GM12878 (cell line): ENCODE data around the gene CRAT. TPM values are rescaled to one million over a fixed set of nuclear protein-coding genes. Genes with fewer than 3 reads are reported as not detected.

ENCODE experiments used
- ATAC-seq: fragments of 200-7000 bp; cut with Tn5 transposase; 3 replicates; pipeline ENCODE4 v1.9.1; 2020; ENCODE audit warnings: mild to moderate bottlenecking, moderate library complexity
- BruUV-seq: library from RNA; stranded (reverse); fragments of 400-500 nt; replicated peaks from 2 replicates; lab custom pipeline; 2021; lab: Mats Ljungman, UMichigan
- CTCF ChIA-PET: fragments of 300-600 bp; sonication (Branson Sonifier 250); formaldehyde crosslinking; extraction: SDS; loops from one replicate; lab custom pipeline; 2021; ENCODE audit warnings: inconsistent platforms; lab: Yijun Ruan, JAX
- POLR2A ChIA-PET: fragments of 350-600 bp; formaldehyde crosslinking; extraction: SDS; loops from one replicate; lab custom pipeline; 2021; ENCODE audit warnings: inconsistent platforms; lab: Charles Lee
- RAD21 ChIA-PET: fragments of 300-600 bp; sonication (Branson Sonifier 250); formaldehyde crosslinking; loops from one replicate; lab custom pipeline; 2023; ENCODE audit warnings: antibody characterized with exemption; ENCODE audit not compliant: unreplicated experiment; lab: Charles Lee
- SMC1A ChIA-PET: fragments of 300-600 bp; sonication (Branson Sonifier 250); formaldehyde crosslinking; loops from one replicate; lab custom pipeline; 2023; ENCODE audit not compliant: unreplicated experiment, uncharacterized antibody; lab: Charles Lee
- DNase-seq: peaks from one replicate; pipeline ENCODE4 v3.0.0-alpha.2; 2011; ENCODE audit warnings: low read depth, low spot score
- FAIRE-seq: peaks from 3 replicates; lab custom pipeline; 2011; peaks lifted over from hg19 to GRCh38; lab: Jason Lieb, UNC
- H2AFZ ChIP-seq: 2 replicates; pipeline ENCODE4 v1.6.0; 2011; ENCODE audit warnings: low read depth, low read length, control low read depth; ENCODE audit not compliant: control insufficient read depth
- H3K27ac ChIP-seq: 2 replicates; pipeline ENCODE4 v1.5.1; 2011; ENCODE audit warnings: control low read depth; ENCODE audit not compliant: control insufficient read depth, insufficient read depth
- H3K27me3 ChIP-seq, 2 experiments: replicated peaks in 1 of 2; 2 replicates each; pipeline versions ENCODE4 v1.6.0 to v1.6.1; 2011; ENCODE audit warnings: low read length in 1 of 2; ENCODE audit not compliant: control insufficient read depth in 2 of 2, insufficient read depth in 2 of 2
- H3K36me3 ChIP-seq, 2 experiments: 2 replicates each; pipeline ENCODE4 v1.5.1; 2011; ENCODE audit warnings: low read length in 1 of 2; ENCODE audit not compliant: control insufficient read depth in 2 of 2, insufficient read depth in 2 of 2
- H3K4me1 ChIP-seq: 2 replicates; pipeline ENCODE4 v1.6.1; 2011; ENCODE audit warnings: mild to moderate bottlenecking, low read length, moderate library complexity, mixed read lengths; ENCODE audit not compliant: control insufficient read depth, insufficient read depth
- H3K4me2 ChIP-seq: 2 replicates; pipeline ENCODE4 v1.6.0; 2011; ENCODE audit warnings: control low read depth; ENCODE audit not compliant: control insufficient read depth, insufficient read depth
- H3K4me3 ChIP-seq: fragments of 200-600 bp; sonication (generic); 2 replicates; pipeline ENCODE4 v1.5.1; 2016
- H3K79me2 ChIP-seq: 2 replicates; pipeline ENCODE4 v1.6.0; 2011; ENCODE audit warnings: low read length; ENCODE audit not compliant: control insufficient read depth, insufficient read depth
- H3K9ac ChIP-seq: 2 replicates; pipeline ENCODE4 v1.8.0; 2011; ENCODE audit warnings: low read length, control low read depth, mixed read lengths; ENCODE audit not compliant: control insufficient read depth, insufficient read depth
- H3K9me3 ChIP-seq: replicated peaks from 3 replicates; pipeline ENCODE4 v1.5.1; 2011; ENCODE audit warnings: mild to moderate bottlenecking, low read length; ENCODE audit not compliant: control insufficient read depth, insufficient read depth
- H4K20me1 ChIP-seq: 2 replicates; pipeline ENCODE4 v1.6.0; 2011; ENCODE audit not compliant: control insufficient read depth, insufficient read depth
- IKZF1 ChIP-seq: fragments of 450-650 bp; conservative IDR thresholded peaks from 2 replicates; pipeline ENCODE4 v1.6.1; 2017; ENCODE audit warnings: antibody characterized with exemption, mild to moderate bottlenecking
- JUNB ChIP-seq: IDR thresholded peaks from 2 replicates; pipeline ENCODE4 v1.6.1; 2016; ENCODE audit warnings: antibody characterized with exemption, mild to moderate bottlenecking
- TARDBP ChIP-seq: IDR thresholded peaks from 2 replicates; pipeline ENCODE4 v1.6.1; 2016; ENCODE audit warnings: borderline replicate concordance
- WGBS: methylation state at CpG from one replicate; pipeline ENCODE4 v1.1.6; 2016; ENCODE audit warnings: low lambda C conversion rate; ENCODE audit not compliant: insufficient replicate concordance, insufficient coverage; ENCODE audit errors: missing lambda C conversion rate; 5-methylcytosine and 5-hydroxymethylcytosine counted together
- in situ Hi-C: fragments of 300-500 bp; cut with MboI; formaldehyde crosslinking; loops from 9 replicates; pipeline ENCODE4 v1.14.3; 2018; ENCODE audit warnings: mixed read lengths
- intact Hi-C: fragments of 100-400 bp; cut with micrococcal nuclease; formaldehyde crosslinking; loops from one replicate; pipeline ENCODE4 v1.14.2; 2022; ENCODE audit not compliant: unreplicated experiment
- polyA plus RNA-seq, 11 experiments: library from polyadenylated mRNA; depleted of rRNA in 4 of 11; unstranded in 6 of 11; stranded (reverse) in 5 of 11; fragments of >200 nt; fragmentation: Nextera tagmentation in 4 of 11; fragmentation: Illumina TruSeq in 1 of 11; extraction: Ambion mirVana in 4 of 11; extraction: Trizol in 1 of 11; gene quantifications; 1 replicate in 1 of 11; 2 replicates in 10 of 11; pipeline versions ENCODE4 v1.2.1 to v1.2.3, GENCODE V29; 2011 to 2016; ENCODE audit warnings: inconsistent platforms in 2 of 11, missing spikeins in 2 of 11, low read depth in 1 of 11
- total RNA-seq, 4 experiments: library from RNA; depleted of rRNA in 3 of 4; stranded (reverse); fragments of >200 nt in 3 of 4; fragmentation: Illumina TruSeq in 1 of 4; extraction: Trizol in 1 of 4; gene quantifications; 2 replicates each; pipeline versions ENCODE4 v1.2.1 to v1.2.3, GENCODE V29; 2013 to 2021
- TF ChIP-seq, protein P1 (sequence below): fragments of 450-650 bp; IDR thresholded peaks from 2 replicates; pipeline ENCODE4 v1.6.1; 2016; ENCODE audit warnings: mild to moderate bottlenecking

The CRAT gene
- total and polyA plus RNA-seq, 10 of the 15 experiments (the other 5 are each of a cell fraction or from before 2014, with no cell fraction given), result 0.10 to 3.4 (median 1.8) TPM

DNA sequence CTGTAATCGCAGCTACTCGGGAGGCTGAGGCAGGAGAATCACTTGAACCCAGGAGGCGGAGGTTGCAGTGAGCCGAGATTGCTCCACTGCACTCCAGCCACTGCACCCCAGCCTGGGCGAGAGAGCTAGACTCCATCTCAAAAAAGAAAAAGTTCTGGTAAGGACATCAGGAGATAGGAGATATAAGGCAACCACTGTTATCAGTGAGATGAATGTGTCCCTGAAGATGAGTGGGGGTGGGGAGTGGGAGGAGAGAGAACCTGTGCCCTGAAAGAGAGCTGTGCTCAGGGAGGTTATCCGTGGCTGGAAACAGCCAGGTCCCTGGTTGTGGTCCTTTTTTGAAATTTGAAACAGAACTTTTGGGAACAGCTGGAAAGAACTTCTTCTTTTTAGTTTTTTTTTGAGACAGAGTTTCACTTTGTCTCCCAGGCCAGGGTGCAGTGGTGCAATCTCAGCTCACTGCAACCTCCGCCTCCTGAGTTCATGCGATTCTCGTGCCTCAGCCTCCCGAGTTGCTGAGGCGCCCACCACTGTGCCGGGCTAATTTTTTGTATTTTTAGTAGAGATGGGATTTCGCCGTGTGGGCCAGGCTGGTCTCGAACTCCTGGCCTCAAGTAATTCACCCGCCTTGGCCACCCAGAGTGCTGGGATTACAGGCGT is 3.2 kb upstream of the CRAT start:
- ATAC-seq (no peak), FAIRE-seq (peak; percentile 41), DNase-seq (no peak)
- BruUV-seq, result no TSS peak
- ChIA-PET RAD21 (interaction anchor here (0.8 to 2.0 kb wide), 4 partner anchors 12 to 30 kb away, joined by 3 to 6 read pairs (median 3); no protein-coding TSS in a partner anchor), CTCF (interaction anchor here (0.8 to 4.4 kb wide), 6 partner anchors 11 to 511 kb away, joined by 3 to 32 read pairs (median 9); partner anchors contain the start of genes DOLPP1 and NTMT1), POLR2A (interaction anchor here (1.0 to 2.2 kb wide), 6 partner anchors 10 to 511 kb away, joined by 3 to 14 read pairs (median 6); no protein-coding TSS in a partner anchor), SMC1A (interaction anchor here (1.2 to 2.6 kb wide), 4 partner anchors 12 to 512 kb away, joined by 3 to 11 read pairs (median 5); partner anchors contain the start of gene NTMT1)
- Histone ChIP-seq H3K9ac (no peak overlapping the region), H3K4me1 (peaks cover 7% of the 10 kb centered on the region), H3K36me3 (no peaks in the 10 kb centered on the region), H3K4me3 (peak overlapping the region; percentile 25; the same call in 1 of the 2 replicates), H2AFZ (no peak overlapping the region), H3K79me2 (peaks cover 25% of the 10 kb centered on the region), H3K9me3 (no peaks in the 10 kb centered on the region; the same call in 2 of the 3 replicates), H3K4me2 (peak overlapping the region; percentile 59), H3K27ac (no peak overlapping the region; the same call in 1 of the 2 replicates), H3K27me3 (no peaks in the 10 kb centered on the region; a peak in 1 of 4 replicates), H4K20me1 (no peaks in the 10 kb centered on the region)
- TF ChIP-seq IKZF1, result peak; percentile 31; the same call in 1 of the 2 replicates
- TF ChIP-seq, protein P1, sequence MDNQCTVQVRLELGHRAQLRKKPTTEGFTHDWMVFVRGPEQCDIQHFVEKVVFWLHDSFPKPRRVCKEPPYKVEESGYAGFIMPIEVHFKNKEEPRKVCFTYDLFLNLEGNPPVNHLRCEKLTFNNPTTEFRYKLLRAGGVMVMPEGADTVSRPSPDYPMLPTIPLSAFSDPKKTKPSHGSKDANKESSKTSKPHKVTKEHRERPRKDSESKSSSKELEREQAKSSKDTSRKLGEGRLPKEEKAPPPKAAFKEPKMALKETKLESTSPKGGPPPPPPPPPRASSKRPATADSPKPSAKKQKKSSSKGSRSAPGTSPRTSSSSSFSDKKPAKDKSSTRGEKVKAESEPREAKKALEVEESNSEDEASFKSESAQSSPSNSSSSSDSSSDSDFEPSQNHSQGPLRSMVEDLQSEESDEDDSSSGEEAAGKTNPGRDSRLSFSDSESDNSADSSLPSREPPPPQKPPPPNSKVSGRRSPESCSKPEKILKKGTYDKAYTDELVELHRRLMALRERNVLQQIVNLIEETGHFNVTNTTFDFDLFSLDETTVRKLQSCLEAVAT, result 0 out of 2 replicates have a peak, but pooled peaks have one; percentile 21
- TF ChIP-seq JUNB, result no peak
- TF ChIP-seq TARDBP, result no peak
- in situ Hi-C loops (no loop called here), intact Hi-C loops (no loop called here)
- WGBS, result 63% methylated on average over 17 of the region's 17 CpGs
